GM12892 (cell line): ENCODE data around the gene HDAC10.

ENCODE experiments used
- DNase-seq: peaks from one replicate; pipeline ENCODE4 v3.0.0; 2011; ENCODE audit not compliant: insufficient read length
- FAIRE-seq: peaks from 2 replicates; lab custom pipeline; 2011; peaks lifted over from hg19 to GRCh38; lab: Jason Lieb, UNC
- POLR2A ChIP-seq: IDR thresholded peaks from 2 replicates; pipeline ENCODE4 v1.6.1; 2011; ENCODE audit warnings: low read depth, low read length, control low read depth
- POLR2AphosphoS5 ChIP-seq: IDR thresholded peaks from 2 replicates; pipeline ENCODE4 v1.6.1; 2011; ENCODE audit warnings: low read depth, low read length, control low read depth
- TAF1 ChIP-seq: IDR thresholded peaks from 2 replicates; pipeline ENCODE4 v1.6.1; 2011; ENCODE audit warnings: low read depth, mild to moderate bottlenecking, control low read depth, low read length, borderline replicate concordance

HDAC10 gene

GRCh38 chr22:50292643-50293440, 41.8 kb upstream of the HDAC10 start:
- TF ChIP-seq POLR2A (no peak), POLR2AphosphoS5 (no peak), TAF1 (no peak)
- FAIRE-seq, result peak; percentile 93
- DNase-seq, result no peak

GRCh38 chr22:50289942-50290630, 39.0 kb upstream of the HDAC10 start:
- DNase-seq, result no peak
- no peak for FAIRE-seq
- TF ChIP-seq POLR2A, result no peak
- no peak for TF ChIP-seq POLR2AphosphoS5
- no peak for TF ChIP-seq TAF1

- no peak for FAIRE-seq
These were observed 38.3 kb upstream of the HDAC10 start for GRCh38 chr22:50289151-50289941.

GRCh38 chr22:50287731-50288130, 36.7 kb upstream of the HDAC10 start:
- no peak for FAIRE-seq
- TF ChIP-seq POLR2A, result no peak
- TF ChIP-seq POLR2AphosphoS5, result no peak
- no peak for TF ChIP-seq TAF1
- no peak for DNase-seq

More at GRCh38 chr22:50289151-50289941, 38.3 kb upstream of the HDAC10 start:
- no peak for DNase-seq
- TF ChIP-seq TAF1 (no peak), POLR2A (no peak), POLR2AphosphoS5 (no peak)

- TF ChIP-seq POLR2AphosphoS5, result no peak
- TF ChIP-seq POLR2A, result 0 out of 2 replicates have a peak, but pooled peaks have one; percentile 9
- no peak for TF ChIP-seq TAF1
- no peak for DNase-seq
- no peak for FAIRE-seq
These were observed 35.7 kb upstream of the HDAC10 start for GRCh38 chr22:50286701-50287318.

- DNase-seq (no peak), FAIRE-seq (no peak)
- TF ChIP-seq POLR2AphosphoS5 (no peak), POLR2A (no peak), TAF1 (no peak)
These were observed 35.2 kb upstream of the HDAC10 start for GRCh38 chr22:50286275-50286674.

GRCh38 chr22:50285568-50286229, 34.6 kb upstream of the HDAC10 start:
- no peak for DNase-seq
- TF ChIP-seq POLR2AphosphoS5 (no peak), POLR2A (no peak), TAF1 (no peak)
- no peak for FAIRE-seq

GRCh38 chr22:50284479-50284878, 33.4 kb upstream of the HDAC10 start:
- no peak for FAIRE-seq

GRCh38 chr22:50283821-50284220, 32.8 kb upstream of the HDAC10 start:
- no peak for FAIRE-seq
- DNase-seq, result no peak
- no peak for TF ChIP-seq TAF1
- TF ChIP-seq POLR2AphosphoS5, result no peak
- no peak for TF ChIP-seq POLR2A

More at GRCh38 chr22:50284479-50284878, 33.4 kb upstream of the HDAC10 start:
- TF ChIP-seq POLR2AphosphoS5 (no peak), POLR2A (no peak), TAF1 (no peak)
- no peak for DNase-seq
